WI38 (cell line): ENCODE data around the gene HOXB6.
A peak's percentile ranks its signal among the peaks of the same experiment; 100 is the strongest.

Experiments used
- H3K4me3 ChIP-seq: 2 replicates; pipeline ENCODE4 v1.5.1; 2011; ENCODE audit warnings: low read depth, mild to moderate bottlenecking, control low read depth, low read length
- TF ChIP-seq, protein P1 (sequence below): IDR thresholded peaks from 2 replicates; pipeline ENCODE4 v1.5.1; 2012; ENCODE audit warnings: low read depth, mild to moderate bottlenecking, control low read depth, low read length

Gene HOXB6

DNA sequence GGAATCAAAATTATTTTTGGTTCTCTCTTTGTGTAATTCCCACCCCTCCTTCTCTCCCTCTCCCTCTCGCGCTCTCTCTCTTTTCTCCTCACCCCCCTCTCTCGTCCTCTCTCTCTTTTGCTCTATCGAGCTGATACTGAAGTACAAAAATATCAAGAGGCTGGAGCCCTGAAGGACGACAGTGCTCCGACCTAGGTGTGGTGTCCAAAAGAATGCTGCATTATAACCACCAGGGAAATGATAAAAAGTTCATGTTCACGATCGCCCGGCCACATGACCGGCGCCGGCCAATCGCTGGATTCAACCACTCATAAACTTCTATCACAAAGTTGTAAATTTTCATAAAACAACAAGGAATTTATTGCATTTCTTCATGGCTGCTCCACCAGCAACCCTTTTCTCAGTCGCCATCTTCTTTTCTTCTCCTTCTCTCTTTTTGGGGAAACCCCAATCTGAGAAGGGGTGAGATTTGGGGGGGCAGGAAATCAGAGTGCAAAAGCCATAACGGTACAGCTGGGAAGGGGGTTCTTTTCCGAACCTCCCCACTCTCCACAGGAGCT, at the start of gene HOXB6:
HOXB6 (minus strand) TSS at position 217 of the 560 bp plus-strand sequence. CDS start 6,836 bp downstream, outside the sequence.
- peak within 1 kb of the TSS; percentile 38 for H3K4me3 ChIP-seq
- TF ChIP-seq, protein P1, sequence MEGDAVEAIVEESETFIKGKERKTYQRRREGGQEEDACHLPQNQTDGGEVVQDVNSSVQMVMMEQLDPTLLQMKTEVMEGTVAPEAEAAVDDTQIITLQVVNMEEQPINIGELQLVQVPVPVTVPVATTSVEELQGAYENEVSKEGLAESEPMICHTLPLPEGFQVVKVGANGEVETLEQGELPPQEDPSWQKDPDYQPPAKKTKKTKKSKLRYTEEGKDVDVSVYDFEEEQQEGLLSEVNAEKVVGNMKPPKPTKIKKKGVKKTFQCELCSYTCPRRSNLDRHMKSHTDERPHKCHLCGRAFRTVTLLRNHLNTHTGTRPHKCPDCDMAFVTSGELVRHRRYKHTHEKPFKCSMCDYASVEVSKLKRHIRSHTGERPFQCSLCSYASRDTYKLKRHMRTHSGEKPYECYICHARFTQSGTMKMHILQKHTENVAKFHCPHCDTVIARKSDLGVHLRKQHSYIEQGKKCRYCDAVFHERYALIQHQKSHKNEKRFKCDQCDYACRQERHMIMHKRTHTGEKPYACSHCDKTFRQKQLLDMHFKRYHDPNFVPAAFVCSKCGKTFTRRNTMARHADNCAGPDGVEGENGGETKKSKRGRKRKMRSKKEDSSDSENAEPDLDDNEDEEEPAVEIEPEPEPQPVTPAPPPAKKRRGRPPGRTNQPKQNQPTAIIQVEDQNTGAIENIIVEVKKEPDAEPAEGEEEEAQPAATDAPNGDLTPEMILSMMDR = no peak

DNA sequence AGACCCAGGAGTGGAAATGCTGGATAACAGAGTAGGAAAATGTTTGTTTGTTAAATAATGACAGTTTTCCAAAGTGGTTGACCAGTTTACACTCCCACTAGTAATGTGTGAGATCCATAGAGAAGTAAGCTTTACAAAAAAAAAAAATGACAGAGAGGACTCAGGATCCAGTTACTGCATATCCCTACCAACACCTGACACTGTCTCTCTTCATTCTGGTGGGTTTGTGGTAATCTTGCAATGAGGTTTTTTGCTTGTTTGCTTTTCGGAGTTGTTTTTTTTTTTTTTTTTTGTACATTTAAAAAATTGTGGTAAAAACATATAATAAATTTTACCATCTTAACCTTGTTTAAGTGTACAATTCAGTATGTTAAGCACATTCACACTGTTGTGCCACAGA, 45.0 kb upstream of the HOXB6 start:
- TF ChIP-seq, protein P1 = no peak
- H3K4me3 ChIP-seq = no peak overlapping the region

DNA sequence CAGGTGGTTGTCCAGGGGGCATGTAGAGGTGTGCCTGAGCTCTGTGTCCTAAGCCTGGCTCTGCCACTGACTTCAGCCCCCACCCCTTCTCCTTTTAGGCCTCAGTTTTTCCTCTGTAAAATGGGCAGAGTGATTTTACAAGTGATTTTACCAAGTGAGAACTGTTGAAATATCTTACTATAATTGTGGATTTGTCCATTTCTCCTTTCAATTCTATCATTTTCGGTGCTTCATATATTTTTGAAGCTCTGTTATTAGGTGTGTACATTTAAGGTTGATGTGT, 43.1 kb upstream of the HOXB6 start:
- no peak overlapping the region for H3K4me3 ChIP-seq
- TF ChIP-seq, protein P1 = no peak

DNA sequence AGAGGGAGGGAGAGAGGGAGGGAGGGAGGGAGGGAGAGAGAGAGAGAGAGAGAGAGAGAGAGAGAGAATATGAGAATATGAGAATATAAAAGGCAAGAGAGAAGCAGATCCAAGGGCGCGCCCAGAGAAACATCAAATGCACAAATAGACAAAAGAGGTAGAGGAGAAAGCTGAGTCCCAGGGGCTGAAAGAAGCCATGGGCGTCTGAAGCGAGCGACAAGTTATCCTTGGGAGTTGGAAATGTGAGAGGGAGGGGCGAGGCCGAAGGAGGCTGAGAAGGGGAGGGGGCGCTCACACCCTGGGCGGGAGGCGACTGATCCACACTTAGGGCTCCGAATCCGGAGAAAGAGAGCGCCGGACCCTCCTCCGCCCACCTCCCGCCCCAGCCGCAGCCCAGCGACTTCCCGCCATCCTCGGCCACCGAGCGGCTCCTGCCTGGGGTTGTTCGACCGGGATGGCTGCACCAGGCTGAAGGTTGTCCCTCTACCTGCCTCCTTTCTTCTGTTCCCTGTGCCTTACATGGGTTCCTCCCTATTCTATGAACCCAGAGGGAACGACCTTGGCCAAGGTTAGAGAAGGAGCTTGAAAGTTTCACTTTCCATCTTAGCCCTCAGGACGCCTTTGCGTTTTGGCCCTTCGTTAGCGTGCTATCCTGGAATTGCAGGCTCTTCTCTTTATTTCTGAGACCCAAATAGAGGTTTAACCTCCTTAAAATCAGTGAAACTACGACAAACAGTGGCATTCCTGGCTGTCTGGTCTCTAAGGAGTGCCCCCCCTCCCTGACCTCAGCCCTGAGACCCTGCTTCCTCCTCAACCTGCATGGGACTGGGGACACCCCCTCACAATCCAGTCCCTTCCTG, 42.5 kb upstream of the HOXB6 start:
- H3K4me3 ChIP-seq = peak overlapping the region; percentile 42
- TF ChIP-seq, protein P1 = no peak

DNA sequence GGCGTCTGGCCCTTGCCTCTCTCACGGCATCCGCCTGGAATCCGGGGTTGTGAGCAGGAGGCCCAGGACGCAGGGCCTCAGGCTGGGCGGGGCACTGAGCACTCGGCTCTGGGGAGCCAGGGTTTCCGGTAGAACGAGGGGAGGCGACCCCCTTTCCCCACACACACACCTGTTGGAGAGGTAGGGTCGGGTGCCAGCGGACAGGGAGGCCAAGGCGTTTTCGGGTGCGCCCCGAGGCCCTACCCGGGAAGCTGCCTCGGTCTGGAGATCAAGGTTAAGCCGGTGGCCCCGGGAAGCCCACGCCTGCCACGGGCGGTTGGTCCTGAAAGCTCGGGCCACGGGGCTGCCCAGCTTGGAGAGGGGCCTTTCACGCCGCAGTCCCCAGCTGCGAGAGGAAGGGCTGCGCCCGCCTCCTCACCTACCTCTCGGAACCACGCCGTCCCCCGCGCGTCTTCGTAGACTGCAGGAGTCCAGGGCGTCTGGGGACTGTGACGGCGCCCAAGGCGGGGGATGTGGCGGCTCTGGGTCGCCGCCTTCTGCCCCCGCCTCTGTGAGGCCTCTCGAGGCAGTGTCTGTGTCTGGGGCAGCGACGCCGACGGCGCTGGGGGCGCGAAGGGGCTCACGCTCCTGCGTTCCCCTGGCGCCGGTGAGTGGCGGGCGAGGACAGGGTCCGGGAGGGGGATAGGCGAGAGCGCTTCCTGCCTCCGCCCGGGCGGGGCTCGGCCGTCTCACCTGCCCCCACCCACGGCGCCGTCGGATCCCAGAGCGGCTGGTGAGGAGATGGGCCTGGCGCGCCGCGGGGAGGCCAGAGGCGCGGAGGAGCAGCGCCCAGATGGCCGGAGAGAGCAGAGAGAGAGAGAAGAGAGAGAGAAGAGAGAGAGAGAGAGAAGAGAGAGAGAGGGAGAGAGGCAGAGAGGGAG, 41.7 kb upstream of the HOXB6 start:
- no peak overlapping the region for H3K4me3 ChIP-seq
- TF ChIP-seq, protein P1 = no peak

DNA sequence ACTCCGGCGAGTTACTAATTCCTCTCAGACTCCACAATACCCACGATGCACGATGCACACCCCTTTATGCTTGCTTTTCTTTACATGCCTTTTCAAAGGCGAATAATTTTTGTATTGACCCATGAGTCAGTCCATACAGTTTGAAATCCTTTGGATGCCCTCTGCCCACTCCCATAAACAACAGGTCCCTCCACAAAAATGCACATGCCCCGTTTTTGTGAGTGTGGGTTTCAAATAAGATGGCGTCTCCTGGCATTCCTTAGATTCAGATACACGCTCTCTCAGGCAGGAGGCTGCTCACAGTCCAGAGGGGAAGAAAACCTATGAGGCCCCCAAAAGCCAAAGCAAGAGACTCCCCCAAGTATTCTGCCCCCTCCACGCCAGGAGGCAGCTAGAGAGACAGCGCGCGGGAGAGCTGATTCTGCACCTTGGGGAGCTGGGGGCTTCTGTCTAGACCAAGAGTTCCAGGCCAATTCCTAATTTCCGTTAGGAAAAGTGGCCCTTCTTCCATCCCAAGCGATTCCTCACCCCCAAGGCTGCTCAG, 40.9 kb upstream of the HOXB6 start:
- TF ChIP-seq, protein P1 = no peak
- no peak overlapping the region for H3K4me3 ChIP-seq
